Colonic mucosa (tissue), 4 donors: ENCODE measurements around the gene CDO1. TPM values are rescaled to one million over a fixed set of nuclear protein-coding genes. Genes with fewer than 3 reads are reported as not detected.

Experiments
- DNase-seq: peaks from one replicate; pipeline ENCODE4 v3.0.0-alpha.2; 2020
- H3K27ac ChIP-seq: fragments of 200-600 bp; one replicate; pipeline ENCODE4 v1.8.0; 2021
- H3K27me3 ChIP-seq: fragments of 200-600 bp; one replicate; pipeline ENCODE4 v1.8.0; 2021
- H3K36me3 ChIP-seq: fragments of 200-600 bp; one replicate; pipeline ENCODE4 v1.8.0; 2021
- H3K4me1 ChIP-seq: fragments of 200-600 bp; one replicate; pipeline ENCODE4 v1.8.0; 2021; ENCODE audit warnings: mild to moderate bottlenecking
- H3K4me3 ChIP-seq: fragments of 200-600 bp; one replicate; pipeline ENCODE4 v1.8.0; 2021
- H3K9ac ChIP-seq, 2 donors: one replicate each; pipeline ENCODE4 v1.7.0; 2013; ENCODE audit warnings: control low read depth in 2 of 2, low read depth in 2 of 2, low read length in 2 of 2
- H3K9me3 ChIP-seq: fragments of 200-600 bp; one replicate; pipeline ENCODE4 v1.8.0; 2021
- intact Hi-C: fragments of 100-400 bp; cut with DNase I; formaldehyde crosslinking; loops from one replicate; pipeline ENCODE4 v1.14.1; 2022
- total RNA-seq, 2 donors: library from RNA; stranded (reverse); fragmentation: NEBNext Ultra II Directional in 1 of 2; extraction: Animal tissue kit (Norgen Biotek cat#: 25700) in 1 of 2; gene quantifications; one replicate each; pipeline ENCODE4 v1.2.1, GENCODE V29; 2021
- TF ChIP-seq, protein P1 (sequence below): fragments of 200-600 bp; IDR thresholded peaks from one replicate; pipeline ENCODE4 v1.8.0; 2022; ENCODE audit warnings: antibody characterized with exemption, mild to moderate bottlenecking
- donor health status: healthy.
- donor health status: DM: no; HTN: no; CAD: no.
- donor health status: DM: no; HTN: no; CAD: no.

The CDO1 gene
- total RNA-seq, 2 donors from 2014 or later: 0.27 to 0.58 TPM

GRCh38 chr5:115755675-115756074 is 60.8 kb downstream of the CDO1 start:
- intact Hi-C loops: no loop called here

More at GRCh38 chr5:115755675-115756074, 60.8 kb downstream of the CDO1 start:
- H3K4me1 ChIP-seq: no peaks in the 10 kb centered on the region
- no peaks in the 10 kb centered on the region for H3K9me3 ChIP-seq
- H3K36me3 ChIP-seq: no peaks in the 10 kb centered on the region
- DNase-seq: no peak
- H3K4me3 ChIP-seq: no peak overlapping the region
- H3K27me3 ChIP-seq: no peaks in the 10 kb centered on the region
- TF ChIP-seq, protein P1, sequence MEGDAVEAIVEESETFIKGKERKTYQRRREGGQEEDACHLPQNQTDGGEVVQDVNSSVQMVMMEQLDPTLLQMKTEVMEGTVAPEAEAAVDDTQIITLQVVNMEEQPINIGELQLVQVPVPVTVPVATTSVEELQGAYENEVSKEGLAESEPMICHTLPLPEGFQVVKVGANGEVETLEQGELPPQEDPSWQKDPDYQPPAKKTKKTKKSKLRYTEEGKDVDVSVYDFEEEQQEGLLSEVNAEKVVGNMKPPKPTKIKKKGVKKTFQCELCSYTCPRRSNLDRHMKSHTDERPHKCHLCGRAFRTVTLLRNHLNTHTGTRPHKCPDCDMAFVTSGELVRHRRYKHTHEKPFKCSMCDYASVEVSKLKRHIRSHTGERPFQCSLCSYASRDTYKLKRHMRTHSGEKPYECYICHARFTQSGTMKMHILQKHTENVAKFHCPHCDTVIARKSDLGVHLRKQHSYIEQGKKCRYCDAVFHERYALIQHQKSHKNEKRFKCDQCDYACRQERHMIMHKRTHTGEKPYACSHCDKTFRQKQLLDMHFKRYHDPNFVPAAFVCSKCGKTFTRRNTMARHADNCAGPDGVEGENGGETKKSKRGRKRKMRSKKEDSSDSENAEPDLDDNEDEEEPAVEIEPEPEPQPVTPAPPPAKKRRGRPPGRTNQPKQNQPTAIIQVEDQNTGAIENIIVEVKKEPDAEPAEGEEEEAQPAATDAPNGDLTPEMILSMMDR: no peak
- no peak overlapping the region for H3K27ac ChIP-seq
- H3K9ac ChIP-seq: no peak overlapping the region

Other genes with a start within 250 kb of the CDO1 start
- 1 to 10 TPM; 1.2 to 2.4 TPM for gene TICAM2, start 214.2 kb downstream of the CDO1 start, total RNA-seq
- gene TMED7, start 190.6 kb downstream of the CDO1 start, total RNA-seq: 100 to 1,000 TPM; 127 to 146 TPM
- gene ATG12, start 24.9 kb upstream of the CDO1 start, total RNA-seq: 10 to 100 TPM; 24.5 to 38.9 TPM
- gene AP3S1, start 25.3 kb upstream of the CDO1 start, total RNA-seq: 100 to 1,000 TPM in 1 of 2 donors, 10 to 100 TPM in 1; 56.7 to 105 TPM
- gene LVRN, start 145.8 kb upstream of the CDO1 start, total RNA-seq: under 1 TPM; 0.10 to 0.90 TPM
- not detected for gene ARL14EPL, start 215.8 kb upstream of the CDO1 start, total RNA-seq